Measurements from ENCODE around the gene CEP112.

Gene CEP112

GRCh38 chr17:66221755-66222530, 30.0 kb upstream of the CEP112 start:
- H3K27ac ChIP-seq: no peak overlapping the region
- POLR2A ChIA-PET (ENCODE audit: low non-redundant PET): no interaction called here
- no peak for DNase-seq (ENCODE audit: low spot score)
- no peak for TF ChIP-seq CTCF (conservative IDR thresholded peaks at IDR 0.05; ENCODE audit: low read depth)
- CTCF ChIA-PET: no interaction called here

GRCh38 chr17:66221343-66221742, 29.4 kb upstream of the CEP112 start:
- no peak for DNase-seq (ENCODE audit: low spot score)
- ChIA-PET POLR2A (ENCODE audit: low non-redundant PET) (no interaction called here), CTCF (no interaction called here)
- no peak overlapping the region for H3K27ac ChIP-seq
- TF ChIP-seq CTCF (conservative IDR thresholded peaks at IDR 0.05; ENCODE audit: low read depth): no peak

GRCh38 chr17:66220079-66220835, 28.3 kb upstream of the CEP112 start:
- ChIA-PET CTCF (no interaction called here), POLR2A (ENCODE audit: low non-redundant PET) (no interaction called here)
- DNase-seq (ENCODE audit: low spot score): no peak
- no peak overlapping the region for H3K27ac ChIP-seq
- TF ChIP-seq CTCF (conservative IDR thresholded peaks at IDR 0.05; ENCODE audit: low read depth): no peak

GRCh38 chr17:66215529-66215911, 23.6 kb upstream of the CEP112 start:
- ChIA-PET CTCF (interaction anchor here (0.6 kb wide), 1 partner anchor 31 kb away, joined by 5 read pairs; no protein-coding TSS in a partner anchor), POLR2A (ENCODE audit: low non-redundant PET) (no interaction called here)
- no peak for DNase-seq (ENCODE audit: low spot score)
- H3K27ac ChIP-seq: no peak overlapping the region
- TF ChIP-seq CTCF (conservative IDR thresholded peaks at IDR 0.05; ENCODE audit: low read depth): no peak

- DNase-seq (ENCODE audit: low spot score): no peak
- H3K27ac ChIP-seq: no peak overlapping the region
- CTCF ChIA-PET: interaction anchor here (0.6 kb wide), 1 partner anchor 30 kb away, joined by 5 read pairs; no protein-coding TSS in a partner anchor
- no peak for TF ChIP-seq CTCF (conservative IDR thresholded peaks at IDR 0.05; ENCODE audit: low read depth)
- POLR2A ChIA-PET (ENCODE audit: low non-redundant PET): no interaction called here
Observed at GRCh38 chr17:66214884-66215528, 23.1 kb upstream of the CEP112 start.

- ChIA-PET CTCF (interaction anchor here (0.6 kb wide), 1 partner anchor 1204 kb away, joined by 3 read pairs; no protein-coding TSS in a partner anchor), POLR2A (ENCODE audit: low non-redundant PET) (no interaction called here)
- no peak overlapping the region for H3K27ac ChIP-seq
- no peak for TF ChIP-seq CTCF (conservative IDR thresholded peaks at IDR 0.05; ENCODE audit: low read depth)
- DNase-seq (ENCODE audit: low spot score): no peak
Observed at GRCh38 chr17:66211047-66211810, 19.3 kb upstream of the CEP112 start.
